Measurements from ENCODE around the gene SNAPIN.
A peak's percentile ranks its signal among the peaks of the same experiment; 100 is the strongest.
"Not testable (repeated sequence)": the region's sequence is repeated elsewhere in the genome, so short reads cannot be mapped to it uniquely, and the experiment has no call there.

Gene SNAPIN

DNA sequence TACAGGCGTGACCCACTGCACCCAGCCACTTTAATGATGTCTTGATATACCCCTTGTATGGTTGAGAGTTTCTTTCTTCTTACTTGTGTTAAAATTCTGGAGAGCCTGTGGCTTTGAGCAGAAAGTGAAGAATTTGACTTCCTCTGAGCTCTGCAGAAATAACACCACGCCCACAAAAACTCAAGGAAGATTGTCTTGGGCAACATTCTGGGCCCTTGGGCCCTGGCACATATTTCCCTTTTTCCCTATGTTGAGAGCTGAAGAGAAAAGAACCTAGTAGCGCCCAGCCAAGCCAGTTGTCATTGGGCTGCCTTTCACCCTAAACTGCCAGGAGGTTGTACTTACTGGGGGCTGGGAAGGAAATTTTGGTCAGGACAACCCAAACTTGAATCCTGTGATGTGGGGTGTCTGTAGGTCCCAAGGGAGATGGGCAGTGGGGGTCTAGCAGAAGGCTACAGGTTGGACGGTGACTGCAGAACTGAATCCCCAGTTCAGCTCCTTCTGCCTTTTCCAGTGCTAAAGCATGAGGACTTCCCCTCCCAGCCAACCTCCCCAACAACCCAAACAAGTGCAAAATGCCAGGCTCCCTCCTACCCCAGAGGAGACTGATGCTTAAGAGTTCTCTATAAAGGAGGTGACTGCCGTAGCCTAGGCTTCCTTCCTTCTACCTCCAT, 11.7 kb upstream of the SNAPIN start:
- no peak for DNase-seq (ENCODE audit: low read depth in 3 of 3, low spot score in 1 of 3)

- no peak for DNase-seq (ENCODE audit: low read depth in 3 of 3, low spot score in 1 of 3)
Observed at GRCh38 chr1:153647346-153647714, 11.2 kb upstream of the SNAPIN start.

GRCh38 chr1:153648000-153648643, 10.4 kb upstream of the SNAPIN start:
- no peak for DNase-seq (ENCODE audit: low read depth in 3 of 3, low spot score in 1 of 3)

DNA sequence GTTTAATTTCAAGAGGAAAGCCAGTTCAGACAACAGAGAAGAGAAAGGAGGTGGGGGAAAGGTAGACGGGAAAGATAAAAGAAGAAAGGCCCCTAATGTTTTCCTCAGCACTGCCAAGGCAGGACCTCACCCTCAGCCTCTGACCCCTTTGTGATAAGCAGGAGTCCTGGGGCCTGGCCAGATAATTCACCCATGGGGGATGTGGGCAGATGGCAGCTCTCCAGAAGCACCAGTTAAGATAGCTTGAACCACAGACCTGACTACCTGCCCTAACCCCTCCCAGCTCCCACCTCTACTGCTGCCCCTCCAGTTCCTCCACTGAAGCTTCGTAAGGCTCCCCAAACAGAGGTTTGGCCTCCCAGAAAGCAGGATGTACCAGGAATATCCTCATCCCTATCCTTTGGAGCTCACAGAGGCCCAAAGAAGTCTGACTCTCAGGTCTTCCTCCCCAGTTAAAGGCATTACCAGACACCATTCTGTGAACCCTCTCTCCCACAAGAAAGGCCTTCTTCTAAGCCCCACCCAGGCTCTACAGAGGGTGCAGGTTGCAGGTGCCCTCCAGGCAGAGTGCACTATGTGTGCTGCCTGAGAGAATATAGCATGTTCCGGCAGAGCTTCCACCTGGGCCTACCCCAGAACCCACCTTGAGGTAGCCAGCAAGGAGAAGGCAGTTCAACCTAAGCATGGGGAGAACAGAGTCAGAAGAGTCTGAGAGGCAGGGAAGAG, 9.2 kb upstream of the SNAPIN start:
- DNase-seq (ENCODE audit: low read depth in 3 of 3, low spot score in 1 of 3) = no peak

DNA sequence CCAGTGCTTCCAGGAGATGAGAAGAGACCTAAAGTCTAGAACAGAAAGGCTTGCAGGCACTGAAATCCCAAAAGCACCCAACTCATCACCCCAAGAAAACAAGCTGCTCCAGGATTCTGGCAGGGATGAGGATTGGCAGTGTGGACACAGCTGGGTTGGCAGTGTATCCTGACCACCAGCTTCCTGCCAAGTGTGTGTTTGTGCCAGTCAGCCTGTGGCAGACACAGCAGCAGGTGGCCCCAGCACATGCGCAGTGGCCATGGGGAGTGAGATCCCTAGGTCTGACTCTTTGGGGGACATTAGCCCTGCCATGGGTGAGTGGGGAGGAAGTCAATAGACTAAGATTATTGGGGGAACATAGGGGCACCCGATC, 8.7 kb upstream of the SNAPIN start:
- no peak for DNase-seq (ENCODE audit: low read depth in 3 of 3, low spot score in 1 of 3)

DNA sequence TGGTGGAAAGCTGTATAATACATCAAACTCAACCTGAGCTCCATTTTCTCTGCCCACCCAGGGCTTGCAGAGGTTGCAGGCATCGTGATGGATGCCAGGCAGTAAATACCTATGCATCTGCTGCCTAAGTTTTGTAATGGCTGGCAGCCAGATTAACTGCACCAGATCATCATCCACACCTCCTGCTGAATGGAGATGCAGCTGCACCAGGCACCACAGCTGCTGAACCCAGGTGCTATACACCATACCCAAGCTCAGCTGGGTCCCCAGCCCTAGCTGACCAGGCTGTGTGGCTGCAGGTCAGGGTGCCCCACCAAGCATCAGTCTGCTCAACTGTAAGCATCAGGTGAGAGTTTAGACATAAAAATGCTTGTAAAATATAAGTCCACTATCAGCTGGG, 6.7 kb upstream of the SNAPIN start:
- no peak for DNase-seq (ENCODE audit: low read depth in 3 of 3, low spot score in 1 of 3)

GRCh38 chr1:153652805-153653500, 5.5 kb upstream of the SNAPIN start:
- DNase-seq (ENCODE audit: low read depth in 3 of 3, low spot score in 1 of 3) = no peak

- DNase-seq (ENCODE audit: low read depth in 3 of 3, low spot score in 1 of 3) = no peak
Observed at GRCh38 chr1:153655333-153655732, 3.2 kb upstream of the SNAPIN start.

GRCh38 chr1:153659175-153659534, 652 bp downstream of the SNAPIN start:
- no peak for DNase-seq (ENCODE audit: low read depth in 3 of 3, low spot score in 1 of 3)

- no peak for DNase-seq (ENCODE audit: low read depth in 3 of 3, low spot score in 1 of 3)
Observed at GRCh38 chr1:153659656-153660055, 1.2 kb downstream of the SNAPIN start.

DNA sequence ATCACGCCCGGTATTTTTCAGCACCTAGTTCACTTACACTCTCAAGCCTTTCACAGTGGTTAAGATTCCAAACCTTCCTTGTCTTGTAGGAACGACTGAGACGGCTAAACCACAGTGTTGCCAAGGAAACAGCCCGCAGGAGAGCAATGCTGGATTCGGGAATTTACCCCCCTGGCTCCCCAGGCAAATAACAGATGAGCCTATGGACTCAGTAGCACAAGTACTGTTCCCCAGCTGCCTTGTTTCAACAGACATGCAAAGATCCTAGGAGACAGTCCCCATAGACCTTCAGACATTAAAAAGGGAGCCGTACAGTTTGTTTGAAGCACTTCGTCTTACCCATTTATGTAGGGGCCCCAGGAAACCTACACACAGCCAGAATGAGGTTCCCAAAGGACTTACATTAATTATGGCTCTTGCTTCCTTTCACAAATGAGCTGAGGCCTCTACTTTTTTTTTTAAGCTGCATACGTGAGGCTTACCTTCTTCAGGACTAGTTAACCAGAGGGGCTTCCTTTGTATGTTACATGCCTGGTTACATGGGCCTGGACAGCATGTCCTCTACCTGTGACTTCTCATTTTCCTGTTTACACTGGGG, 2.7 kb downstream of the SNAPIN start:
- no peak for DNase-seq (ENCODE audit: low read depth in 3 of 3, low spot score in 1 of 3)

- no peak for DNase-seq (ENCODE audit: low read depth in 3 of 3, low spot score in 1 of 3)
Observed at GRCh38 chr1:153662269-153662668, 3.8 kb downstream of the SNAPIN start.

DNA sequence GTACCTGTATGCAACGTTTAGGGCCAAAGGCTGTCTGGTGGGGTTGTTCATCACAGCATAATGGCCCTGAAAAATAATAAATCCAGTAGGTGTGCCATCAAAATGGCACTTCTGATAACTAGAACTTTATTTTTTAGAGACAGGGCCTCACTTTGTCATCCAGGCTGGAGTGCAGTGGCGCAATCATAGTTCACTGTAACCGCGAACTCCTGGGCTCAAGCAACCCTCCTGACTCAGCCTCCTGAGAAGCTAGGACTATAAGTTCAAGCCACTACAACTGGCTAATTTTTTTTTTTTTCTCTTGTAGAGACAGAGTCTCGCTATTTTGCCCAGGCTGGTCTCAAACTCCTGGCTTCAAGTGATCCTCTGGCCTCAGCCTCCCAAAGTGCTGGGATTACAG, 4.7 kb downstream of the SNAPIN start:
- DNase-seq (ENCODE audit: low read depth in 3 of 3, low spot score in 1 of 3) = no peak

- no peak for DNase-seq (ENCODE audit: low read depth in 3 of 3, low spot score in 1 of 3)
Observed at GRCh38 chr1:153667439-153667838, 8.9 kb downstream of the SNAPIN start.

- not testable (repeated sequence) for DNase-seq (ENCODE audit: low read depth in 3 of 3, low spot score in 1 of 3)
Observed at GRCh38 chr1:153668672-153669071, 10.2 kb downstream of the SNAPIN start.

- no peak for DNase-seq (ENCODE audit: low read depth in 3 of 3, low spot score in 1 of 3)
Observed at GRCh38 chr1:153669606-153670005, 11.1 kb downstream of the SNAPIN start.

- peak in 1 of 3 donors; percentile 30 for DNase-seq (ENCODE audit: low read depth in 3 of 3, low spot score in 1 of 3)
Observed at GRCh38 chr1:153670257-153670858, 11.9 kb downstream of the SNAPIN start.

GRCh38 chr1:153670859-153671627, 12.5 kb downstream of the SNAPIN start, which contains the start of gene ILF2:
Gene ILF2 (minus strand): TSS chr1:153670993. CDS start chr1:153670922, 71 bp downstream.
- peak; percentile 91 to 95 (median 94) for DNase-seq (ENCODE audit: low read depth in 3 of 3, low spot score in 1 of 3)

DNA sequence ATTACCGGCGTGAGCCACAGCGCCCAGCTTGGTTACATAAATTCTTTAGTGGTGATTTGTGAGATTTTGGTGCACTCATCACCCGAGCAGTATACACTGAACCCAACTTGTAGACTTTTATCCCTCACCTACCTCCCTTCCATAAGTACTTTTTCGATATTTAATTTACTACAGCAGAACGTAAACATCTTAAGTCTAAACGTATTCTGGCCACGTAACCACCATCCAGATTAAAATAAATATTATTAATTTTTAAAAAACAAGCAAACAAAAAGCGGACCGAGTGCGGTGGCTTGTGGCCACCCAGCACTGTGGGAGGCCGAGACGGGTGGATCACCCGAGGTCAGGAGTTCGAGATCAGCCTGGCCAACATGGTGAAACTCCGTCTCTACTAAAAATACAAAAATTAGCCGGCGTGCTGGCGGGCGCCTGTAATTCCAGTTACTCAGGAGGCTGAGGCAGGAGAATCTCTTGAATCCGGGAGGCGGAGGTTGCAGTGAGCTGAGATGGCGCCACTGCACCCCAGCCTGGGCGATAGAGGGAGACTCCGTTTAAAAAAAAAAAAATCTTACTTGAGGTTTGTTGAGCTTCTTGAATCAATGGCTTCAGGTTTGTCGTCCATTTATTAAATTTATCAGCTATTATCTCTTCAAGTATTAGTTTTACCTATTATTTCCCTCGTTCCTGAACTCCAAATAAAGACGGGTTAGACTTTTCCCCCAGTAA, 13.3 kb downstream of the SNAPIN start:
- peak in 1 of 3 donors; percentile 29 for DNase-seq (ENCODE audit: low read depth in 3 of 3, low spot score in 1 of 3)

DNA sequence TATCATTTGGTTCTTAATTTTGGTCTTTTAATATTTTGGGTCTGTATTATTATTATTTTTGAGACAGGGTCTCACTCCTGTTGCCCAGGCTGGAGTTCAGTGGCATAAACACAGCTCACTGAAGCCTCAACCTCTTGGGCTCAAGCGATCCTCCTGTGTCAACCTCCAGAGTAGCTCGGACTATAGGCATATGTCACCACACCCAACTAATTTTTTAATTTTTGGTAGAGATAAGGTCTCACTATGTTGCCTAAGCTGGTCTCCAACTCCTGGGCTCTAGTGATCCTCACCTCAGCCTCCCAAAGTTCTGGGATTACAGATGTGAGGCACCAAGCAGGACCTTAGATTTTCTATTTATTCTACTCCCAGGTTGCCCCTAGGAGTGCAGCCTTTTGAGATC, 15.0 kb downstream of the SNAPIN start:
- no peak for DNase-seq (ENCODE audit: low read depth in 3 of 3, low spot score in 1 of 3)
